Ishikawa (cell line): ENCODE measurements around the gene HHAT.

Experiments
- CEBPB ChIP-seq: IDR thresholded peaks from 2 replicates; pipeline ENCODE4 v1.6.1; 2012
- CREB1 ChIP-seq: IDR thresholded peaks from 2 replicates; pipeline ENCODE4 v1.6.1; 2012; ENCODE audit warnings: low read depth
- EGR1 ChIP-seq: IDR thresholded peaks from 2 replicates; pipeline ENCODE4 v1.6.1; 2012
- EP300 ChIP-seq: IDR thresholded peaks from 2 replicates; pipeline ENCODE4 v1.6.1; 2012; ENCODE audit warnings: borderline replicate concordance
- FOXM1 ChIP-seq: IDR thresholded peaks from 2 replicates; pipeline ENCODE4 v1.6.1; 2012; ENCODE audit warnings: low read depth, borderline replicate concordance
- MAX ChIP-seq: IDR thresholded peaks from 2 replicates; pipeline ENCODE4 v1.6.1; 2012
- NFIC ChIP-seq: IDR thresholded peaks from 2 replicates; pipeline ENCODE4 v1.6.1; 2012
- RAD21 ChIP-seq: IDR thresholded peaks from 2 replicates; pipeline ENCODE4 v1.6.1; 2012; ENCODE audit warnings: low read depth
- TAF1 ChIP-seq: IDR thresholded peaks from 2 replicates; pipeline ENCODE4 v1.6.1; 2012; ENCODE audit warnings: low read depth, mild to moderate bottlenecking
- TCF12 ChIP-seq: IDR thresholded peaks from 2 replicates; pipeline ENCODE4 v1.6.1; 2012; ENCODE audit warnings: low read depth
- TEAD4 ChIP-seq: IDR thresholded peaks from 2 replicates; pipeline ENCODE4 v1.6.1; 2012
- USF1 ChIP-seq: IDR thresholded peaks from 2 replicates; pipeline ENCODE4 v1.6.1; 2012
- YY1 ChIP-seq: IDR thresholded peaks from 2 replicates; pipeline ENCODE4 v1.6.1; 2012; ENCODE audit warnings: low read depth
- ZBTB7A ChIP-seq: IDR thresholded peaks from 2 replicates; pipeline ENCODE4 v1.6.1; 2012; ENCODE audit warnings: low read depth
- TF ChIP-seq, protein P1 (sequence below): IDR thresholded peaks from 2 replicates; pipeline ENCODE4 v1.6.1; 2012; ENCODE audit warnings: low read depth, mild to moderate bottlenecking

Gene HHAT

DNA sequence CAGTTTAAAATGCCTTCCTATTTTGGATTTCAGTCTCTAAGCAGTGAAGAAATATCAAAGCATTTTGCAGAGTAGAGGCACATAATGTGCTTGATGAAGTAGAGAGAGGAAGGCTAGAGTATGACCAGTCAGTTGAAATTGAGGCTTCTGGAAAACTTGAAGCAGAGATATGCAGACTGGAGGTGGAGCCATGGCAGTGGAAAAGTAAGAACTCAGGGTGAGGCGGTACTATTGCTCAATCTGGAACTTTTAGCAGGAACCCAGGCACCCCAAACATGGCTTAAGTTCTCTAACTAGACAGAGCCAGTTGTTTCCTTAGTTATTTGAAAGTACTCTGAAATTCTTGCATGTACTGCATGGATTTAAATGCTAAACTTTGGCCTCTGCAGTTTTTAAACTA lies 288.6 kb downstream of the HHAT start:
- no peak for TF ChIP-seq ZBTB7A
- no peak for TF ChIP-seq USF1
- TF ChIP-seq RAD21: no peak
- TF ChIP-seq, protein P1, sequence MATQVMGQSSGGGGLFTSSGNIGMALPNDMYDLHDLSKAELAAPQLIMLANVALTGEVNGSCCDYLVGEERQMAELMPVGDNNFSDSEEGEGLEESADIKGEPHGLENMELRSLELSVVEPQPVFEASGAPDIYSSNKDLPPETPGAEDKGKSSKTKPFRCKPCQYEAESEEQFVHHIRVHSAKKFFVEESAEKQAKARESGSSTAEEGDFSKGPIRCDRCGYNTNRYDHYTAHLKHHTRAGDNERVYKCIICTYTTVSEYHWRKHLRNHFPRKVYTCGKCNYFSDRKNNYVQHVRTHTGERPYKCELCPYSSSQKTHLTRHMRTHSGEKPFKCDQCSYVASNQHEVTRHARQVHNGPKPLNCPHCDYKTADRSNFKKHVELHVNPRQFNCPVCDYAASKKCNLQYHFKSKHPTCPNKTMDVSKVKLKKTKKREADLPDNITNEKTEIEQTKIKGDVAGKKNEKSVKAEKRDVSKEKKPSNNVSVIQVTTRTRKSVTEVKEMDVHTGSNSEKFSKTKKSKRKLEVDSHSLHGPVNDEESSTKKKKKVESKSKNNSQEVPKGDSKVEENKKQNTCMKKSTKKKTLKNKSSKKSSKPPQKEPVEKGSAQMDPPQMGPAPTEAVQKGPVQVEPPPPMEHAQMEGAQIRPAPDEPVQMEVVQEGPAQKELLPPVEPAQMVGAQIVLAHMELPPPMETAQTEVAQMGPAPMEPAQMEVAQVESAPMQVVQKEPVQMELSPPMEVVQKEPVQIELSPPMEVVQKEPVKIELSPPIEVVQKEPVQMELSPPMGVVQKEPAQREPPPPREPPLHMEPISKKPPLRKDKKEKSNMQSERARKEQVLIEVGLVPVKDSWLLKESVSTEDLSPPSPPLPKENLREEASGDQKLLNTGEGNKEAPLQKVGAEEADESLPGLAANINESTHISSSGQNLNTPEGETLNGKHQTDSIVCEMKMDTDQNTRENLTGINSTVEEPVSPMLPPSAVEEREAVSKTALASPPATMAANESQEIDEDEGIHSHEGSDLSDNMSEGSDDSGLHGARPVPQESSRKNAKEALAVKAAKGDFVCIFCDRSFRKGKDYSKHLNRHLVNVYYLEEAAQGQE: no peak
- TF ChIP-seq CREB1: no peak
- no peak for TF ChIP-seq EGR1
- TF ChIP-seq FOXM1: no peak
- TF ChIP-seq MAX: no peak
- no peak for TF ChIP-seq CEBPB
- no peak for TF ChIP-seq TEAD4
- TF ChIP-seq NFIC: no peak
- TF ChIP-seq TAF1: no peak
- TF ChIP-seq EP300: no peak
- no peak for TF ChIP-seq TCF12

DNA sequence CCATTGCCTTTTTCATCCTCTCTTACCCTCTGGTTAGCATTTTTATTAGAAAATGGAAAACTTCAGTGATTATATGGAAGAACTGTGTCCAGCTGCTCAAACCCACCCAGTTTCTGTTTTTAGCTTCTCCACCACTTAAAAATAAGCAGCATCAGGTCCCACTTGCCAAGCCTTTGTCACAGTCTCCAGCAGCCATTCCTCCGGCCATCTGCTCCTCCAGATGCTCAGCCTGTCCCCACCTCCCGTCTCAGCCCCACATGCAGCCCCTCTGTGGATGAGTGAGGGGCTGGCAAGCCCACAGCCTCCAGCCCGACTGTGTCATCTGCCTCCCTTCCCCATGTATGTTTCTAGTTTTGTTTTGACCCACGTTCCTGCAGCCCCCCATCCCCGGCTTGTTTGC lies 289.7 kb downstream of the HHAT start:
- TF ChIP-seq, protein P1: no peak

GRCh38 chr1:210620867-210621488 lies 292.3 kb downstream of the HHAT start:
- TF ChIP-seq TAF1 (no peak), TEAD4 (no peak), CREB1 (no peak), MAX (no peak), ZBTB7A (no peak)

GRCh38 chr1:210621712-210622111 lies 293.0 kb downstream of the HHAT start:
- no peak for TF ChIP-seq TEAD4
- no peak for TF ChIP-seq ZBTB7A
- TF ChIP-seq, protein P1: no peak
- TF ChIP-seq CEBPB: no peak
- TF ChIP-seq TAF1: no peak

DNA sequence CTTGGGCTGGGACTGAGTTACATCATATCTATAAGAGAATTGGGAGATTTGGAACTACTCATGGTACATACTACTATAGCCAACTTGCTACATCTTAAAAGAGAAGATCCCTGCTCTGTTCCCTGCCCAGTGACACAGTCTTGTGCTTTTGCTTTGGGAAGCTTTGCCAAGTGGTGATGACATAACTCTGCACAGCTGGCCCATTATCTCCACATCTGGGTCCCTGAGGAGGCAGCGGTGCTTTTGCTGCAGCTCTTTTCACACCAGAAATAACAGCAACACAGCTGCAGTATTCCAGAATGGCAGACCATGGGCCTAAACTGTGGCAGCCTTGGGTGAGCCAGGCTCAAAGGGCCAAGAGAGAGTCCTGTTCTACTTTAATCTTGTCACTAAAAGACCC lies 296.0 kb downstream of the HHAT start:
- no peak for TF ChIP-seq FOXM1
- no peak for TF ChIP-seq RAD21
- TF ChIP-seq CREB1: no peak
- TF ChIP-seq USF1: no peak
- TF ChIP-seq, protein P1: no peak
- no peak for TF ChIP-seq YY1
- TF ChIP-seq MAX: no peak
- TF ChIP-seq TEAD4: no peak
- TF ChIP-seq NFIC: no peak
- TF ChIP-seq CEBPB: no peak
- no peak for TF ChIP-seq EP300
- no peak for TF ChIP-seq EGR1
- no peak for TF ChIP-seq TCF12
- no peak for TF ChIP-seq ZBTB7A
- TF ChIP-seq TAF1: no peak
